ENCODE results near the gene NTRK1. TPM values are rescaled to one million over a fixed set of nuclear protein-coding genes. Genes with fewer than 3 reads are reported as not detected.

NTRK1 gene
- total RNA-seq, 1 experiment from 2014 or later, result 0.24 TPM

DNA sequence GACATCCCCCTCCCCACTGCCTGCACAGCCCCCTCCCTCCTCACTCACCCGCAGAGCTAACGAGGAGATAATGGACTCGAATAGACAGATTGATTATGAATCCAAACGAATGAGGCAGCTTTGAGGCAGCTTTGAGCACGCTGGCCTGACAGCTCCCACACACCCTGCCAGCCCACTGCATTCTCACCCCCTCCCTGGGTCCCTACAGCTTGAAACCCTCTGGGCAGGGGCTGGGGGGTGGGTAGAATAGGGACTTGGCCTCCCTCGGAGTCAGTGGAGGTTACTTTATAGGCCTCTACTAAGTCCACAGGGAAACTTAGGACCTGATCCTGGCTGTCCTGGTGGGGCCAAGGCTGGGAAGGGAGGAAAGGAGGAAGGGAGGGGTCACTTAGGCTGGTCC is 1.9 kb downstream of the NTRK1 start:
- H3K79me1 ChIP-seq (ENCODE audit: insufficient read depth, low read depth, low read length, poor library complexity, severe bottlenecking), result no peaks in the 10 kb centered on the region
- H3K9ac ChIP-seq (ENCODE audit: extremely low read depth, insufficient read length, low read length), result no peak overlapping the region
- no peak overlapping the region for H3K4me2 ChIP-seq (ENCODE audit: insufficient read depth, insufficient read length, low read length)
- H3K14ac ChIP-seq (ENCODE audit: insufficient read depth, low read length), result no peak overlapping the region
- TF ChIP-seq, protein P1, sequence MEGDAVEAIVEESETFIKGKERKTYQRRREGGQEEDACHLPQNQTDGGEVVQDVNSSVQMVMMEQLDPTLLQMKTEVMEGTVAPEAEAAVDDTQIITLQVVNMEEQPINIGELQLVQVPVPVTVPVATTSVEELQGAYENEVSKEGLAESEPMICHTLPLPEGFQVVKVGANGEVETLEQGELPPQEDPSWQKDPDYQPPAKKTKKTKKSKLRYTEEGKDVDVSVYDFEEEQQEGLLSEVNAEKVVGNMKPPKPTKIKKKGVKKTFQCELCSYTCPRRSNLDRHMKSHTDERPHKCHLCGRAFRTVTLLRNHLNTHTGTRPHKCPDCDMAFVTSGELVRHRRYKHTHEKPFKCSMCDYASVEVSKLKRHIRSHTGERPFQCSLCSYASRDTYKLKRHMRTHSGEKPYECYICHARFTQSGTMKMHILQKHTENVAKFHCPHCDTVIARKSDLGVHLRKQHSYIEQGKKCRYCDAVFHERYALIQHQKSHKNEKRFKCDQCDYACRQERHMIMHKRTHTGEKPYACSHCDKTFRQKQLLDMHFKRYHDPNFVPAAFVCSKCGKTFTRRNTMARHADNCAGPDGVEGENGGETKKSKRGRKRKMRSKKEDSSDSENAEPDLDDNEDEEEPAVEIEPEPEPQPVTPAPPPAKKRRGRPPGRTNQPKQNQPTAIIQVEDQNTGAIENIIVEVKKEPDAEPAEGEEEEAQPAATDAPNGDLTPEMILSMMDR (conservative IDR thresholded peaks at IDR 0.05), result no peak
- no peak overlapping the region for H2AFZ ChIP-seq (ENCODE audit: low read length)
- Mint-ChIP-seq H3K9me3 (no peaks in the 10 kb centered on the region; a peak in 1 of 5 replicates), H3K27ac (no peak overlapping the region), H3K36me3 (ENCODE audit: insufficient read depth in 1 of 3, low read depth in 3 of 3) (no peaks in the 10 kb centered on the region), H3K4me1 (peaks cover 8 to 43% of the 10 kb centered on the region in 2 experiments), H3K27me3 (ENCODE audit: low read depth) (peaks cover 85% of the 10 kb centered on the region), H3K4me3 (no peak overlapping the region)
- H2BK120ac ChIP-seq (ENCODE audit: low read depth, low read length, poor library complexity, severe bottlenecking), result no peak overlapping the region
- no peak overlapping the region for H2AK5ac ChIP-seq (ENCODE audit: insufficient read length, low read length)
- no peak overlapping the region for H2BK20ac ChIP-seq (ENCODE audit: low read depth, low read length, poor library complexity, severe bottlenecking)
- no peak overlapping the region for H2BK12ac ChIP-seq (ENCODE audit: insufficient read length, low read depth, low read length)
- no peak overlapping the region for H3K23ac ChIP-seq (ENCODE audit: insufficient read length, low read depth, low read length)
- H3K18ac ChIP-seq (ENCODE audit: insufficient read length, low read depth, low read length), result no peak overlapping the region
- H3K23me2 ChIP-seq (ENCODE audit: insufficient read length, low read depth, low read length, poor library complexity, severe bottlenecking), result peaks cover 13% of the 10 kb centered on the region
- no peak overlapping the region for H4K8ac ChIP-seq (replicated peaks; ENCODE audit: insufficient read length, low read depth, low read length)
- DNase-seq, result no peak
- H3K27ac ChIP-seq (ENCODE audit: insufficient read length, low read depth, low read length), result no peak overlapping the region
- H3K4me1 ChIP-seq (ENCODE audit: insufficient read depth, low read length), result no peaks in the 10 kb centered on the region; the same call in 1 of the 2 replicates
- H4K20me1 ChIP-seq (ENCODE audit: control insufficient read depth, insufficient read depth, insufficient read length), result no peaks in the 10 kb centered on the region
- peaks cover 62% of the 10 kb centered on the region for H3K27me3 ChIP-seq (ENCODE audit: insufficient read depth, low read length)
- no peak overlapping the region for H2BK5ac ChIP-seq (ENCODE audit: insufficient read length, low read length)
- H4K5ac ChIP-seq (ENCODE audit: insufficient read length, low read depth, low read length), result no peak overlapping the region
- no peaks in the 10 kb centered on the region for H3K79me2 ChIP-seq (ENCODE audit: insufficient read depth, low read length)
- H3K4ac ChIP-seq (ENCODE audit: low read depth, low read length), result no peak overlapping the region
- H3K56ac ChIP-seq (ENCODE audit: insufficient read length, low read depth, low read length), result no peak overlapping the region
- H3K9me3 ChIP-seq (ENCODE audit: control insufficient read depth, low read depth, low read length), result no peaks in the 10 kb centered on the region
- H2BK15ac ChIP-seq (ENCODE audit: low read depth, low read length), result no peak overlapping the region
- WGBS (ENCODE audit: extremely low coverage, insufficient read length, low lambda C conversion rate), result no CpG with 5 or more reads among the region's 6 CpGs
- no peak overlapping the region for H3T11ph ChIP-seq (ENCODE audit: low read length)
- H4K91ac ChIP-seq (ENCODE audit: insufficient read length, low read depth, low read length), result no peak overlapping the region

Measured in H9 (cell line).